CD4-positive, alpha-beta T cell treated with Interleukin-21 for 1 hour (primary cell): Measurements from ENCODE around the gene GTF2F2.

Experiments used
- DNase-seq: peaks from one replicate; pipeline ENCODE4 v3.0.0-alpha.2; 2020

Gene GTF2F2

DNA sequence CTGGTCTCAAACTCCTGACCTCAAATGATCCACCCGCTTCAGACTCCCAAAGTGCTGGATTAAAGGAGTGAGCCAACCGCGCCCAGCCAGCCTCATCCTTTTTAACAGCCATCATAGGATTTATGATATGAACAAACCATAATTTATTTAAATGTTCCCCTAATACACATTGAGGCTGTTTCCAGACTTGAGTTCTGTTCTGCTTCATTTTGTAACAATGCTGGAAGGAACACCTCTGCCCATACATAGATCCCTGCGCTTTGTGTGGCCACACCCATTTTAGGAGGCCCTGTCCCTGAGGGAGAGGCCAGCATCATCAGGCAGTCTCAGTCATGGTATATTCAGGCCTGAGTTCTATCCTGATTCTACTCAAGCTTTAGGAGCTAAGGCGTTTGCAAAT lies 184.8 kb downstream of the GTF2F2 start:
- DNase-seq: no peak

DNA sequence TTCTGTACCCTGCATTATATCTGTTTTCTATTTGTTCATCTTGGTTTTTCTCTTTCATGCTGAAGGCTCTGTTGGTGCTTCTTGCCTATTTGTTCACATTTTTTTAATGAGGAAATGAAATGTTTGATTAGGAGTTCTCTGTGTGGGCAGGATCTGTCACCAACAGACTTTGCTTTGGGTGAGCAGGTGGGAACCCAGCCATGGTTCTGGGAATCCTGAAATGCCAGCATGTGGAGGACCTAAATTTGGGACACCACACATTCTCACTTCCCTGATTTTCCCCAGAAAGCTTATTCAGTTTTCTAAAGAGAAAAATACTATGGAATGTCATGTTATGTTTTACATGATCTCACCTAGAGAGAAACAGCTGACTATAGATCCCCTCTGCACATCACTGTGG lies 186.7 kb downstream of the GTF2F2 start:
- no peak for DNase-seq

DNA sequence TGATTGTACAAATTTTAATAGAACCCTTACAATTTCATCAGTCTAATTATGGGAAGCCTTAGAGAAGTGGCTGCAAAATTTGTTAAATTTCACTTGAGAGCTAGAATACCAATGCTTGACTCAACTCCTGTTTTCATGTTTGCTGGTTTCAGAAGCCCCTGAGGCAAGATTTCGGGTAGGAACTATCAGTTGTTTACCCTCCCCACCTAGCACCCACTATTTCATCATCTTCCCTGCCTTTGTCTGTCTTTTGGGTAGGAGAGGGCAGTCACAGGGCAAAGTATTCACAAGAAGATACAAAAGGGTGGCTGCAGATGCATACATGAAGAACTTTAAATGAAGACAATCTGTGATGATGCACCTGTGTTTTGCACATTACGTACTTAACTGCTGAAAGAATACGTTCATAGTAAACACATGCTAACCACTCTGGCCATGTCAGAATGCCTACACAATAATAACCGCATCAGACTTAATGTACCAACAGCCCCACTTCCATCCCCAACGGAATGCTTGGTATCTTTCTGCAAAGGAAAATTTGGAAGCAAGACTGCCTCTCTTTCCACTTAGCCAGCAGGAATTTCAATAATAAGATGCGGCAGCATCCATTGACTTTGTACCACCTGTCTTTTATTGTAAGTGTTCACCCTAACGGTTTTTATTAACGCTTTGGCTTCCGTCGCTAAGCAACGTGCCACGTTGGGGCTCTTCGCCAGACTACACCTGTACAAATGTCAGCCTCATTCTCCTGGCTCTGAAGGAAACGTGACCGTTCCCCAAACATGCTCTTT lies 190.2 kb downstream of the GTF2F2 start:
- DNase-seq: no peak

DNA sequence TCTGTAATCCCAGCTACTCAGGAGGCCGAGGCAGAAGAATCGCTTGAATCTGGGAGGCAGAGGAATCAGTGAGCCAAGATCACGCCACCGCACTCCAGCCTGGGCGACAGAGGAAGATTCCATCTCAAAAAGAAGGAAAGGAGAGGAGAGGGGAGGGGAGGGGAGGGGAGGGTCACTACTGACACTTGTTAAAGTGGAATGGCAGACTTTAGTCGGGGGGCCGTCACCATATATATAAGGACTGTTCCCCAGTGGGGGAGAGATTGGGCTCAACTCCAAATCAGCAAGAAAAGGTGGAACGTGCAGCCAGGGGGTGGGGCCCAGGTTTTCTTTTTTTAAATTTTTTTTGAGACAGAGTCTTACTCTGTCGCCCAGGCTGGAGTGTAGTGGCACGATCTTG lies 194.5 kb downstream of the GTF2F2 start:
- DNase-seq: no peak

DNA sequence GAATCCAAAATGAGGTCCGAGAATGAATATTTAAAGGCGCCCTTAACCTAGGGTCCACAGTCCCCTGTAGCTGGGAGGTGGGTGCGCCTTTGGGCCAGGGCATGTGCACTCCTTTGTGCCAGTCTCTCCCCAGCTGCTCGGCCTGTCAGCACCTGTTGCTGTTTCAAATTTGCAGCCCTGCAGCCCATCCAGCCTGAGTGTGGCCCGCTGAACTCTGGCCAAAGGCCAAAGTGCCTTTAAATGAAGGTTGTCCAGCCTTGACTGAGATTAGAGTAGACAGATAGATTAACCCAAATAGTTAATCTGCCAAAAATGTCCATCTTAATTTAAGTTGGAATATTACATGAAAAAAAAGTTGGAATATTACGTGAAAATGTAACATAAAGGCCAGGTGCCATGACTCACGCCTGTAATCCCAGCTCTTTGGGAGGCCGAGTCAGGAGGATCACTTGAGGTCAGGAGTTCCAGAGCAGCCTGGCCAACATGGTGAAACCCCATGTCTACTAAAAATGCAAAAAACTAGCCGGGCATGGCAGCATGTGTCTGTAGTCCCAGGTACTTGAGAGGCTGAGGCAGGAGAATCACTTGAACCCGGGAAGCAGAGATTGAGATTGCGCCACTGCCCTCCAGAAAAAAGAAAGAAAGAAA lies 195.3 kb downstream of the GTF2F2 start:
- DNase-seq: no peak

DNA sequence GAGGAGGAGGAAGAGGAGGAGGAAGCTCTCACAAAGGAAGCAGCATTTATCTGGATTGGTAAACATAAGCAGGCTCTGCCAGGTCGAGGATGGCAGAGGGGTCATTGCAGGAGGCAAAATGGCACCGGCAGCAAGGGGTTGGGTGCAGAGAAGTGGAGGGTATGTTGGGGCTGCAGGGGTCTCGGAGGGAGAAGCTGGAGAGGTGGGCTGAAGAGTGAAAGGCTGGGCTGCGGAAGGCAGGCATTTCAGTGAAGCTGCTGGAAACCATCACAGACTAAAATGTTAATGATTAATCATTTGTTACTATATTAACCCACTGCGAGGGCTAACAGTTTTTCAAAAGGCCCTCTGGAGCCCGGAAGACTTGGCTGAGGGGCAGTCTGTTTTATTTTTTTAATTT lies 196.0 kb downstream of the GTF2F2 start:
- DNase-seq: no peak

DNA sequence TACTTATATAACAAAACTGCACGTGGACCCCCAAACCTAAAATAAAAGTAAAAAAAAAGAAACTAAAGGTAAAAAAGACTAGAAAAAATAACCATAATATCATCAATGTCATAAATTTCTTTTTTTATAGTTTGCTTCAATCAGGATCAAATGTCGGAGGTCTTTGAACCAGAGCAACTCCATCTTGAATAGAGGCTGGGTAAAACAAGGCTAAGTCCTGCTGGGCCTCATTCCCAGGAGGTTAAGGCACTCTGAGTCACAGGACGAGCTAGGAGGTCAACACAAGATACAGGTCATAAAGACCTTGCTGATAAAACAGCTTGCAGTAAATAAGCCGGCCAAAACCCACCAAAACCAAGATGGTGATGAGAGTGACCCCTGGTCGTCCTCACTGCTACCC lies 196.7 kb downstream of the GTF2F2 start:
- DNase-seq: no peak

DNA sequence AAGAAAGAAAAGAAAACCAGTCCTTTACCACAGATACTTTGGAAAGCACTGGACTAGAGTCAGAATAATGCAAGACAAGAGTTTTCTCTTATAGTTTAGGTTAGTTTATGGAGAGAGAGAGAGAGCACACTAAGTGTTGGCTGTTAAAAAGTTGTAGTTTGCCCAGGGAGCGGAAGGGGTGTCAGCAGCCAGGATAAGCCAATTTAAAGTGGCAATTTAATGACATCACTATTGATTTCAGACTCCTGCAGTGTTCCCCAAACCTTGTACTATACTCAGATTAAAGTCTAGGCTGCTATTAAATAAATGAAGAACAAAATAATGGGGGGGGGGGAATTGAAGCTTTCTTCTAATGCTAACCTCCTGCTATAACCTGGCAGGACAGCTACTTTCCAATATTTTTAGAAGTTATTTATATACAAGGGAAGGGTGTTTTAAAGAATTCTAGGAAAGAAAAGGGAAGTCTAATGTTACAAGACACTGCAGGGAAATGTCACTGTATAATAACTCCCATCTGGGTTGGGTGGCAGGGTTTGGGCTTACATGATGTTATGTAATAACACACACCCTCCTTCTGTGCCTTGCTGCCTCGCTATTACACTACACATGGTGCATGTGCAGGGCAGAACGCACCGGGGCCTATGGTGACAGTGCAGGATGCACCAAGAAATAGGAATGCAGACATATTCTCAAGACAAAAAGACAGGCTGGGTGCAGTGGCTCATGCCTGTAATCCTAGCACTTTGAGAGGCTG lies 200.7 kb downstream of the GTF2F2 start:
- no peak for DNase-seq

DNA sequence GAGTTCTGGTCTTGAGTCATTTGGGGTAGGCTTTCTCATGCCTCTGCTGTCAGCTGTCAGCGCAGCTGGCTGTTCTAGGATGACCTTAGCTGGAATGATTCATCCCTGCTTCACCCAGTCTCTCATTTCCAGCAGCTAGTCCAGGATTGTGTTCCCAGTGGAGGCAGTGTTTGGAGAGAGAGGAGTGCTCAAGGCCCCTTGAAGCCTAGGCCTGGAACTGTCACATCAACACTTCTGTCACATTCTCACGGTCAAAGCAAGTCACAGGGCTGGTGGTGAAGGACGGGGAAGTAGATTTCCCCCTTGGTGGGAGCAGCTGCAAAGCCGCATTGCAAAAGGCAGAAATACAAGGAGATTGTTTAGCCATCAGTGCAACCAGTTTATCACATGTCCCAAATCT lies 205.5 kb downstream of the GTF2F2 start:
- DNase-seq: no peak

DNA sequence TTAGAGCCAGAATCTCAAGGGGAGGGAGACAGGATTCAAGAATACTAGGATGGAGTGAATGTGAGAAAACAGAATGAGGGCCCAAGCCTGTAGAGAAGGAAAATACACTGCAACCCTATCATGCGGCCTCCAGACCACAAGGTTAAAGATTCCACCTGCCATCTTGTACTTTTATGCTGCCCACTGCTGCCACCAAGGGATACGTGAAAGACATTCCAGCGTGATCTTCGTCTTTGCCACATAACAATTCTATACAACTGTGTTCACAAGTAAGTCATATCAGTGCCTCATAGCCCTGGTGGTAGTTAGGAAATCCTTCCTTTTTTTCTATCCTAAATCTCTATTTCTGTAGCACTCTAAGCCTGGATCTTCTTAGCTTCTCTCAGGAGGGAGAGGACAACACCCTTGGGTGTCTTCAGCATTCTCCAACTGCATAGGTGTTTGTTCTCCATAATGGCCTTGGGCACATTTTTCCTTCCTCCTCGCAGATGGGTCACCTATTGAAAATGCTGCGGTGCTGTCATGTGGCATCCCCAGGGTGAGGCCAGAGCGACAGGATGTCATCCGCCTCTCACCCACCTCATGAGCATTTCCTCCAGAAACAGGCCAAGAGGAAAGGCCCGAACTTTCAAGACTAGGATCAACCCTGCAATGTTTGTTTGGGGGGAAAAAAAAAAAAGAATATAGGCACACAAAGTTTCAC lies 207.1 kb downstream of the GTF2F2 start:
- DNase-seq: no peak

DNA sequence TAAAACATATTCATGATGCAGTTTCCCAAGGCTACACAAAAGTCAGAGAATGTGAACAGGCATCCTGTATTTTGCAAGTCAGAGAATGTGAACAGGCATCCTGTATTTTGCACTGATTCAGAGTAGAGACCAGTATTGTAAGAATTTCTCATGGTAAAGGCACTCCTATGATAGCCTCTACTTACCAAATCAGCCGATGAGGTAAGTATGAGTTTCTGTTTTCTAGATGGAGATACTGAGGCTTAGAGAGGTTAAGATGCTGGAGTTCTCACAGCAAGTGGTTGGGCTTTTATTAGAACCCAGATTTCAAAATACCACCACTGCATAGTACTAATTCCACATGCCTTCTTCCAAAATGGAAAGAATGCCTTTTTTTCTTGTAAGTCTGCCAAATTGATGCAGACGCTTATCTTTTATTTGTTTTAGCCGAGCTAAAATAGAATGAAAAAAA lies 208.4 kb downstream of the GTF2F2 start:
- no peak for DNase-seq

DNA sequence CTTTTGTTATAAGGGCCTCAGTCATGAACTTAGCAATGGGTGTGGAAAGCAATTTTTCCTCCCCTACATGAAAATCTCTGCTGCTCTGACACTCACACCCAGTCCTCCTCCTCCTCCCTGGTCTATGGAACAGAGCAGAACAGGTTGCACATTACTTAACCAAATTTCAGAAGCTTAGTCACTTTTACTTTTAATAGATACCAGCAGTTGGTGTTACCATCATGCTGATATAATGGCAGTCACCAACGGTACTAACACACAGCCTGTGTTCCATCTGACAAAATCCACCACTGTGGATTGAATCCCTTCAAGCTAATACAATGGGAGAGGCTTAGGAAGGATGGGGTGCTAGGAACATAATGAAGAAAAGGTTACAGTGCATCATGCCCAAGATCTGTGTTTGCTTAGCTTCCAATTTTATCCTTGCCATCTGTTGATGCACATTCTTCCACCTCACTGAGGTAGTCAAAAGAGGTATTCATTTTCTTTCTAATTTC lies 210.9 kb downstream of the GTF2F2 start:
- no peak for DNase-seq

DNA sequence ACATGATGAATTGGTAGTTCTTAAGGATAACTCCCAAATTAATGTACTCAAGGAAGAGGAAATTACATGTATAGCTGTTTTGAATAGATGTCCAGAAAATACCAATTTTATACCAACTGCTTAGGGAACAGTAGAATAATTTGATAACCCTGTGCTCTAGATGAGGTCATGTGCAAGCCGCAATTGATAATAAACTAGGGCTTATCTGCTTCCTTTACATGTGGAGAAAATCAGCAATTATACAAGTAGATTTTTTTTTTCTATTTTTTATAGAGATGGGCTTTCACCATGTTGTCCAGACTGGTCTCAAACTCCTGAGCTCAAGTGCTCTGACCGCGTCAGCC lies 211.4 kb downstream of the GTF2F2 start:
- DNase-seq: no peak

DNA sequence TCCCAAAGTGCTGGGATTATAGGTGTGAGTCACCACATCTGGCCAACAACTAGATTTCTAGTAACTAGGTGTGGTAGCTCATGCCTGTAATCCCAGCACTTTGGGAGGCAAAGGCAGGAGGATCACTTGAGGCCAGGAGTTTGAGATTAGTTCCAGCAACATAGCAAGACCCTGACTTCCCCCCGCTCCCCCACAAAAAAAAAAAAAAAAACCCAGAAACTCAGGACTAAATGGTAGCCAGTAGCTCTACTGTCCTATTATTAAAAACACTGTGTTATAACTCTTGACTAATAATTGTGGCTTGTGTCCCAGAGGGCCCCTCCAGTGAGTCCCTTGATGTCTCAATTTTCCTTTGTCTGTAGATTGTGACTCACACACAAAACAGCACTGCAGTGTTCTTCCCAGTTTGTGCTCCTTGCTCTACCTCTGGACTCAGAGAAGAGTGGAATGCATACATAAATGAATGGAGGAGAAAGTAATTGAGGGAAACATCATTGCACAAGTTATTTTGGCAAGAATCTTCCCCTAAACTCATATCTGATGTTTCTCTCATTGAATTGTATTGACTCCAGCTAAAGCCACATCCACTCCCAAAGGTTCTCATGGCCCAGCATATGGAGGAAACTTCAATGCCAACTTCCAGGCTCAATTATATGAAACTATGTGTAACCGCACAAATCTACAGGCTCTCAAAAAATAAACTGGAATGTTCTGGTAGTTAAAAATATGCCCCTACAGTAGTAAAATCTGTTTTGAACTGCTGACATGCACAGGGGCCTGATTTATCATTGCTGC lies 211.9 kb downstream of the GTF2F2 start:
- no peak for DNase-seq

DNA sequence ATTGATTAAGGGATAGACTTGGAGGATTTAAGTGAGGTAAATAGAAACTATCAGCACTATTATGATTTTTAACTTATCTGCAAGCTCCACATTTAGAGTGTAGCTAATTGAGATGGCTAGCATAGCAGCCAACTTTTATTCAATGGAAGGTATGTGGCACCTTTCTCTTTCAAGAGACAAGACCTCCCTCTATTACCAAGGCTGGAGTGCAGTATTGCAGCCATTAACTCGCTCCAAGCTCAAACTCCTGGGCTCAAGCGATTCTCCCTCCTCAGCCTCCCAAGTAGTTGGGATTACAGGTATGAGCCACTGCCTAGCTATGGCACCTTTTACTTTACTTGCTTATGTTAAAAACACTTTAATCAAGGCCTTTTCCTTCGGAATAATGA lies 212.5 kb downstream of the GTF2F2 start:
- no peak for DNase-seq

DNA sequence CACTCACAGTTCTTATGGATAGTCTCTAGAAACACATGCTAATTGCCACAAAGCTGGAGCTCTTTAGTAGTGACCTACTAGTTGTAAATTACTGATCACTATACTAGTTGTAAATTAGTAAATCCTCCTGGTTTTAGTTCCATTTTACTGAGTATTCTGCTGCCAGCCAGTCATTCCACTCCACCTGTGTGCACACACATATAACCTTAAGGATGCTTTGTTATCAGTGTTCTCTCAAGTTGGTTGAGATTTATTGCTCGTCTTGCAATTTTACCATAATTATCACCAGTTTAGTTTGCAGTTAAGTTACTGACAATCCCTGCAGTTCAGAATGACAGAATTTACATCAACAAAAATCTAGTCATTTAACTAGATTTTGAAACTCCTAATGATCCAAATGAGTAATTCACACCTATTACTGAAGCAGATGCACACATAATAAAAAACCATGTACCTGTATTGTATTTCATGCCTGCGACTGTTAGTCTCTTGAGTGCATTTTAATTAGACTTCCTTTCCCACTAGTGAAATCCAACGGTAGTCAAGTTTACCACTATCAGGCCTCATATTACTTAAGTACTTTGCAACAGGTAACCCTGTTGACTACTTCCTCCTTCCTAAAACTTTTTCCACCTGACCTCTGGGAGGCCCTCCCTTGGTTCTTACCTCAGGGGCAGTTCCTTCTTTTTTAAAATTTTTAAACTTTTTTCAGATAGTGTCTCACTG lies 213.1 kb downstream of the GTF2F2 start:
- DNase-seq: peak; percentile 17
